Measurements from ENCODE around the gene DENND2A. TPM values are rescaled to one million over a fixed set of nuclear protein-coding genes. Genes with fewer than 3 reads are reported as not detected.
A peak's percentile ranks its signal among the peaks of the same experiment; 100 is the strongest.
"Not testable (repeated sequence)": the region's sequence is repeated elsewhere in the genome, so short reads cannot be mapped to it uniquely, and the experiment has no call there.

The DENND2A gene
- total and polyA plus RNA-seq, 11 donors: 4.6 to 17.9 (median 10.0) TPM

GRCh38 chr7:140568021-140568813 lies 72.4 kb downstream of the DENND2A start:
- no peak overlapping the region for H3K4me3 ChIP-seq
- DNase-seq (peak in 1 of 5 donors; percentile 63), ATAC-seq (no peak)
- H3K27ac ChIP-seq: peak overlapping the region in 10 of 12 donors; percentile 43 to 83 (median 74)
- H3K9me3 ChIP-seq: no peaks in the 10 kb centered on the region
- peaks cover 0 to 61% (median 29%) of the 10 kb centered on the region in 9 donors for H3K36me3 ChIP-seq
- intact Hi-C loops (cut with DNase I): no loop called here
- TF ChIP-seq CTCF (IDR thresholded peaks at IDR 0.05) (no peak), POLR2A (IDR thresholded peaks at IDR 0.05) (no peak)
- WGBS, 4 donors: 65 to 77% (median 72%) methylated on average over 17 of the region's 17 CpGs
- peaks cover 0 to 42% (median 21%) of the 10 kb centered on the region in 12 donors for H3K4me1 ChIP-seq
- no peaks in the 10 kb centered on the region for H3K27me3 ChIP-seq

GRCh38 chr7:140566186-140566585 lies 74.4 kb downstream of the DENND2A start:
- H3K4me1 ChIP-seq: peaks cover 0 to 42% (median 21%) of the 10 kb centered on the region in 12 donors
- peaks cover 0 to 61% (median 15%) of the 10 kb centered on the region in 9 donors for H3K36me3 ChIP-seq
- 82 to 98% (median 89%) methylated on average over 6 of the region's 6 CpGs for WGBS, 4 donors
- H3K9me3 ChIP-seq; ATAC-seq; H3K27me3 ChIP-seq; intact Hi-C loops (cut with DNase I); H3K4me3 ChIP-seq: not testable (repeated sequence)
- DNase-seq: peak in 1 of 5 donors; percentile 2
- H3K27ac ChIP-seq: peak overlapping the region in 2 of 12 donors; percentile 76 to 83

GRCh38 chr7:140565761-140566160 lies 74.9 kb downstream of the DENND2A start:
- ATAC-seq; H3K4me3 ChIP-seq; H3K27me3 ChIP-seq; intact Hi-C loops (cut with DNase I); H3K9me3 ChIP-seq; H3K27ac ChIP-seq: not testable (repeated sequence)
- peak in 1 of 5 donors; percentile 7 for DNase-seq
- peaks cover 0 to 61% (median 15%) of the 10 kb centered on the region in 9 donors for H3K36me3 ChIP-seq
- 85 to 88% (median 86%) methylated on average over 5 of the region's 5 CpGs for WGBS, 4 donors
- H3K4me1 ChIP-seq: peaks cover 0 to 42% (median 21%) of the 10 kb centered on the region in 12 donors

GRCh38 chr7:140564643-140565042 lies 76.0 kb downstream of the DENND2A start:
- Histone ChIP-seq H3K27me3 (no peaks in the 10 kb centered on the region), H3K27ac (no peak overlapping the region), H3K4me3 (no peak overlapping the region), H3K9me3 (no peaks in the 10 kb centered on the region), H3K4me1 (peaks cover 0 to 33% (median 17%) of the 10 kb centered on the region in 12 donors), H3K36me3 (peaks cover 0 to 70% (median 16%) of the 10 kb centered on the region in 9 donors)
- no peak for TF ChIP-seq CTCF (IDR thresholded peaks at IDR 0.05)
- DNase-seq (peak in 1 of 5 donors; percentile 5), ATAC-seq (no peak)
- intact Hi-C loops (cut with DNase I): no loop called here
- 79 to 88% (median 85%) methylated on average over 4 of the region's 4 CpGs for whole genome bisulfite sequencing, 4 donors

- peaks cover 0 to 21% (median 13%) of the 10 kb centered on the region in 12 donors for H3K4me1 ChIP-seq
- H3K4me3 ChIP-seq: no peak overlapping the region
- H3K36me3 ChIP-seq: peaks cover 0 to 79% (median 32%) of the 10 kb centered on the region in 9 donors
- no peak for ATAC-seq
- H3K27ac ChIP-seq: no peak overlapping the region
- WGBS, 4 donors: 60 to 71% (median 65%) methylated on average over 5 of the region's 5 CpGs
- no peaks in the 10 kb centered on the region for H3K27me3 ChIP-seq
- peak in 1 of 5 donors; percentile 2 for DNase-seq
- TF ChIP-seq CTCF (IDR thresholded peaks at IDR 0.05): no peak
- no peak for TF ChIP-seq POLR2A (IDR thresholded peaks at IDR 0.05)
- intact Hi-C loops (cut with DNase I): no loop called here
- H3K9me3 ChIP-seq: no peaks in the 10 kb centered on the region
Measured at GRCh38 chr7:140562926-140563481, 77.6 kb downstream of the DENND2A start.
